GF-D8 (cell line): ENCODE data around the gene TTYH1.

Experiments used
- DNase-seq: peaks from one replicate; lab custom pipeline; 2025; lab: John Stamatoyannopoulos, UW

Gene TTYH1

DNA sequence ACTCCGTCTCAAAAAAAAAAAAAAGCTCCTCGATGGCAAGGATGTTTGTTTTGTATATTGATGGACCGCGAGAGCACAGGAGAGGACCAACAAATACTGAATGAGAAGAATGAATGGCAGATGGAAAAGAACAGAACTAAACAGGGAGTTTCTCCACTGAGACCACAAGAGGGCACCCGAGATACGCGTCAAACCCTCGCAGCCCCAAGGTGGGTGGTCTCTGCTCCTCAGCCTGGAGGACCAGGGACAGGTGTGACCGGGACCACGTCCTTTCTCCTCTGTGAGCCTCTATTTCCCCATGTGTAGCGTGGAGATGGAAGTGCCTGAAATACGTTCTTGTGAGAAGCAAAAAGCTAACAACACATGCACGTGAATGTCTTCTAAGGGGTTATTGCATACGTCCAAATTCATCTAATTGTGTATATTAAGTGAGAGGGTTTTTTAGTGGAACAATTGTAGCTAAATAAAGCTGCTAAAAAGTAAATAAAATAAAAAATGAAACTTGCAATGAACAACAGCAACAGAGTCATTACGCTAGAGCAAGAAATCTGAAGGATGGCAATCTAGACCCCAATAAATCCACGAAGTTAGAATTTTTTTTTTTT is 66.2 kb downstream of the TTYH1 start:
- DNase-seq, result peak; percentile 11

DNA sequence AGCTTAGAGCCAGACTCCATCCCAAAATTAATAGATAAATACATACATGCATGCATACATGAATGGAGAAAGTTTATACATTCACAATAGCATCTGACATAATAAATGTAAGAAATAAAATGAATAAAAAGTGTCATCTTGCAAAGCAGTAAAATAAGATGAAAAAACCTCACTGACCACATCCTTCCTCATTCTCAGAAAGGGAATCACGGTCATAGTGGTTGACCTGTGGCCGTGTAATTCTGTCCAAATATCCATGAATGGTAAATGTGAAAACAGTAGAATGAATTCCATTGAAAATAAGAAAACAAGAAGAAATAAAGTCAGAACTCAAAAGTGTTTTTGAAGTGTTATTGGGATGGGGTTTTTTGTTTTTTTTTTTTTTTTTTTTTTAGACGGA is 67.6 kb downstream of the TTYH1 start:
- peak; percentile 35 for DNase-seq

DNA sequence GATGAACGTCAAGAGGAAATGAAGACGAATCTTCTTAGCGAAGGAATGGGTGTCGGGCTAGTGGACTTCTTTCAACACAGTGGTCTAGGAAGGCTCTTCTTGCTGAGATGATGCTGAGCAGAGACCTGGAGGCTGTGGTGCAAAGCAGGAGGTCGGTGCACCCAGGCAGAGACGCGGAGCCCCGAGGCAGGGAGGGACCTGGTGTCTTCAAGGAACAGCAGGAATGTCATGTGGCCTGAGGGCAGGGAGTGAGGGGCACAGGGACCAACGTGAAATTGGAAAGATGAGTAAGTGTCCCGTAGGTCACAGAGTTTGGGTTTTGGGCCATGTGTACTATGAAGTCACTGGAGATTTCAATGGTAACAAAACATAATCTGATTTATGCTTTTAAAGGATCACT is 69.2 kb downstream of the TTYH1 start:
- DNase-seq, result no peak

DNA sequence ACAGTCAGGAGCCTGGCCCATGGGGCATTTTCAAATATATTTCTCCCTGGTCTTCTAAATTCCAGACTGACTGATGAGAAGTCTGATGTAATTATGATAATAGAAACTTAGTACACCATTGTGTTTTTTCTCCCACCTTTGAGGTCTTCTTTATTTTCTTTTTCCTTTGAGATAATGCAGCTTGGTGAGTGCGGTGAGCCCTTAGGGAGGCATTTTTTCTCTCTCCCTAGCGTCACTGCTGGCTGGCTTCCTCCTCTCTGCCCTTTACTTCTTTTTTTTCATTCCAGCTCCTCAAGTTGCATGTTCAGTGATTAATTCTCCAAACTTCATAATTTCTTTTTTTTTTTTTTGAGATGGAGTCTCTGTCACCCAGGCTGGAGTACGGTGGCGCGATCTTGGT is 70.6 kb downstream of the TTYH1 start:
- no peak for DNase-seq
